HEK293 (cell line): Measurements from ENCODE around the gene ACOT8.

Source experiments
- CTCF ChIA-PET: fragments of 350-600 bp; formaldehyde crosslinking; extraction: SDS; loops from one replicate; lab custom pipeline; 2021; ENCODE audit warnings: antibody characterized with exemption; lab: Yijun Ruan, JAX
- POLR2A ChIA-PET: fragments of 300-600 bp; formaldehyde crosslinking; extraction: SDS; loops from one replicate; lab custom pipeline; 2020; ENCODE audit warnings: antibody characterized with exemption, inconsistent platforms; lab: Yijun Ruan, JAX
- H3K27ac ChIP-seq: fragments of 200-500 bp; sonication (Bioruptor generic); 2 replicates; pipeline ENCODE4 v1.5.1; 2014; ENCODE audit warnings: low read depth, low read length, control low read depth, inconsistent platforms; ENCODE audit errors: extremely low read depth
- H3K36me3 ChIP-seq, 2 experiments: fragments of 200-500 bp in 1 of 2; sonication (Bioruptor generic) in 1 of 2; 1 replicate in 1 of 2; 2 replicates in 1 of 2; pipeline ENCODE4 v1.5.1; 2014 to 2017; ENCODE audit warnings: inconsistent platforms in 2 of 2, low read length in 2 of 2; ENCODE audit not compliant: control insufficient read depth in 2 of 2, insufficient read depth in 1 of 2
- H3K4me1 ChIP-seq: fragments of 200-500 bp; sonication (Bioruptor generic); 2 replicates; pipeline ENCODE4 v1.5.1; 2014; ENCODE audit warnings: mild to moderate bottlenecking, low read length, inconsistent platforms; ENCODE audit not compliant: control insufficient read depth, insufficient read depth
- H3K4me3 ChIP-seq: 2 replicates; pipeline ENCODE4 v1.5.1; 2011; ENCODE audit warnings: low read depth, mild to moderate bottlenecking, control low read depth, low read length, moderate library complexity
- H3K9me3 ChIP-seq: fragments of 200-500 bp; sonication (Bioruptor generic); 2 replicates; pipeline ENCODE4 v1.5.1; 2014; ENCODE audit warnings: low read depth, low read length, inconsistent platforms; ENCODE audit not compliant: control insufficient read depth, insufficient read depth
- KLF9 ChIP-seq: fragments of 450-650 bp; formaldehyde crosslinking; IDR thresholded peaks from 2 replicates; pipeline ENCODE4 v1.5.1; 2016; ENCODE audit warnings: missing biosample characterization, missing genetic modification characterization, low read depth
- OSR2 ChIP-seq: fragments of 450-650 bp; formaldehyde crosslinking; IDR thresholded peaks from 2 replicates; pipeline ENCODE4 v1.5.1; 2016; ENCODE audit warnings: missing biosample characterization, missing genetic modification characterization
- SP7 ChIP-seq: fragments of 450-650 bp; formaldehyde crosslinking; IDR thresholded peaks from 2 replicates; pipeline ENCODE4 v1.5.1; 2016; ENCODE audit warnings: missing biosample characterization, missing genetic modification characterization
- ZBTB20 ChIP-seq: fragments of 450-650 bp; formaldehyde crosslinking; IDR thresholded peaks from 2 replicates; pipeline ENCODE4 v1.5.1; 2016; ENCODE audit warnings: missing biosample characterization, missing genetic modification characterization
- ZBTB48 ChIP-seq: fragments of 450-650 bp; formaldehyde crosslinking; IDR thresholded peaks from 2 replicates; pipeline ENCODE4 v1.5.1; 2016; ENCODE audit warnings: missing biosample characterization, missing genetic modification characterization
- ZBTB8A ChIP-seq: fragments of 450-650 bp; formaldehyde crosslinking; IDR thresholded peaks from 2 replicates; pipeline ENCODE4 v1.5.1; 2016; ENCODE audit warnings: missing biosample characterization, missing genetic modification characterization
- ZEB2 ChIP-seq: fragments of 450-650 bp; formaldehyde crosslinking; IDR thresholded peaks from 2 replicates; pipeline ENCODE4 v1.5.1; 2016; ENCODE audit warnings: missing biosample characterization, missing genetic modification characterization
- ZIC2 ChIP-seq: fragments of 450-650 bp; formaldehyde crosslinking; IDR thresholded peaks from 2 replicates; pipeline ENCODE4 v1.5.1; 2016; ENCODE audit warnings: missing biosample characterization, missing genetic modification characterization
- ZNF239 ChIP-seq: fragments of 450-650 bp; formaldehyde crosslinking; IDR thresholded peaks from 2 replicates; pipeline ENCODE4 v1.5.1; 2016; ENCODE audit warnings: missing biosample characterization, missing genetic modification characterization
- ZNF335 ChIP-seq: fragments of 450-650 bp; formaldehyde crosslinking; conservative IDR thresholded peaks from 2 replicates; pipeline ENCODE4 v1.5.1; 2016; ENCODE audit warnings: missing biosample characterization, missing genetic modification characterization
- ZNF394 ChIP-seq: fragments of 450-650 bp; formaldehyde crosslinking; IDR thresholded peaks from 2 replicates; pipeline ENCODE4 v1.5.1; 2016; ENCODE audit warnings: missing biosample characterization, missing genetic modification characterization, mild to moderate bottlenecking, moderate library complexity, borderline replicate concordance
- ZNF624 ChIP-seq: fragments of 450-650 bp; formaldehyde crosslinking; IDR thresholded peaks from 2 replicates; pipeline ENCODE4 v1.5.1; 2017; ENCODE audit warnings: missing biosample characterization, missing genetic modification characterization
- ZNF837 ChIP-seq: fragments of 450-650 bp; formaldehyde crosslinking; IDR thresholded peaks from 2 replicates; pipeline ENCODE4 v1.5.1; 2016; ENCODE audit warnings: missing biosample characterization, missing genetic modification characterization
- TF ChIP-seq, protein P1 (sequence below): fragments of 450-650 bp; formaldehyde crosslinking; IDR thresholded peaks from 2 replicates; pipeline ENCODE4 v1.5.1; 2016; ENCODE audit warnings: missing biosample characterization, missing genetic modification characterization
- TF ChIP-seq, protein P2 (sequence below): fragments of 450-650 bp; formaldehyde crosslinking; IDR thresholded peaks from 2 replicates; pipeline ENCODE4 v1.5.1; 2016; ENCODE audit warnings: missing biosample characterization, missing genetic modification characterization
- TF ChIP-seq, protein P3 (sequence below): fragments of 450-650 bp; formaldehyde crosslinking; IDR thresholded peaks from 2 replicates; pipeline ENCODE4 v1.5.1; 2017; ENCODE audit warnings: missing biosample characterization, missing genetic modification characterization
- TF ChIP-seq, protein P4 (sequence below): fragments of 450-650 bp; formaldehyde crosslinking; IDR thresholded peaks from 2 replicates; pipeline ENCODE4 v1.5.1; 2016; ENCODE audit warnings: missing biosample characterization, missing genetic modification characterization
- TF ChIP-seq, protein P5 (sequence below): fragments of 450-650 bp; formaldehyde crosslinking; IDR thresholded peaks from 2 replicates; pipeline ENCODE4 v1.5.1; 2016; ENCODE audit warnings: missing biosample characterization, missing genetic modification characterization, low read depth
- TF ChIP-seq, protein P6 (sequence below): fragments of 450-650 bp; formaldehyde crosslinking; IDR thresholded peaks from 2 replicates; pipeline ENCODE4 v1.5.1; 2016; ENCODE audit warnings: missing biosample characterization, missing genetic modification characterization
- TF ChIP-seq, protein P7 (sequence below): fragments of 450-650 bp; formaldehyde crosslinking; IDR thresholded peaks from 2 replicates; pipeline ENCODE4 v1.5.1; 2016; ENCODE audit warnings: missing biosample characterization, missing genetic modification characterization

Gene ACOT8

DNA sequence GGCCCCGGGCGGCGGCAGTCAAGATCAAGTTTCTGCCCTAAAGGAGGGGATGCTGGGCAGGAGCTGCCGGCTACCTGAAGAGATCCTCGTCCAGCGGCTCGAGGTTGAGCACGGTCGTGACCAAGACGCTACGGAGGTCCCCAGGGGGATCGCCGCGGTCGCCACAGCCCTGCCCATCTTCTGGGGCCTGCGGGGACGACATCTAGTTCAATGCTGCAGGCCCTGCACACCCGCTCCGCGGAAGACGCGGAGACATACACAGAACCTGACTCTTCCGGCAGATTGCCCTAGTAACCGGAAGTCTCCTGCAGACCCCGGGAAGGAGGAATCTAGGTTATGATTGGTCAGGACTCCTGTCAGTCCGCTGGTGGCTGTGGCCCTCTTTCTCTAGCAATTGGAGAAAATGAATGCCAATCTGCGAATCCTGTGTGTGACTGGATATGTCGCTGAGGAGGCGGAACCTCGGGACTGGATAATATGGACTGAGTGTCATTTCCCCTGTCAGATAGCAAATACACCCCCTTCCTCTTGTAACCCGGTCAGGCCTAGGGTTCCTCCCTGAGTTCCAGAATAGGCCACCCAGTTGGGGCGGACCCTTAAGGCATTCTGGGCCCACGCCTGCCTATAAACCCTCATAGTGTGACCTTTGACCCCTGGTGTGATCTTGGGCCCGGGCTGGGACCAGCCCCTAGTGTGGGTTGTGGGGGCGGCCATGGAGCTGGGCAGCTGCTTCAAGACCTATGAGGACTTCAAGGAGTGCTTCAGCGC lies at the start of gene ACOT8, which contains the start of gene ZSWIM3 (continued):
- TF ChIP-seq, protein P1, sequence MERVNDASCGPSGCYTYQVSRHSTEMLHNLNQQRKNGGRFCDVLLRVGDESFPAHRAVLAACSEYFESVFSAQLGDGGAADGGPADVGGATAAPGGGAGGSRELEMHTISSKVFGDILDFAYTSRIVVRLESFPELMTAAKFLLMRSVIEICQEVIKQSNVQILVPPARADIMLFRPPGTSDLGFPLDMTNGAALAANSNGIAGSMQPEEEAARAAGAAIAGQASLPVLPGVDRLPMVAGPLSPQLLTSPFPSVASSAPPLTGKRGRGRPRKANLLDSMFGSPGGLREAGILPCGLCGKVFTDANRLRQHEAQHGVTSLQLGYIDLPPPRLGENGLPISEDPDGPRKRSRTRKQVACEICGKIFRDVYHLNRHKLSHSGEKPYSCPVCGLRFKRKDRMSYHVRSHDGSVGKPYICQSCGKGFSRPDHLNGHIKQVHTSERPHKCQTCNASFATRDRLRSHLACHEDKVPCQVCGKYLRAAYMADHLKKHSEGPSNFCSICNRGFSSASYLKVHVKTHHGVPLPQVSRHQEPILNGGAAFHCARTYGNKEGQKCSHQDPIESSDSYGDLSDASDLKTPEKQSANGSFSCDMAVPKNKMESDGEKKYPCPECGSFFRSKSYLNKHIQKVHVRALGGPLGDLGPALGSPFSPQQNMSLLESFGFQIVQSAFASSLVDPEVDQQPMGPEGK (tag by site-specific recombination) = peak; percentile 78
- 0 out of 2 replicates have a peak, but pooled peaks have one; percentile 37 for TF ChIP-seq KLF9 (tag by site-specific recombination)
- TF ChIP-seq, protein P2, sequence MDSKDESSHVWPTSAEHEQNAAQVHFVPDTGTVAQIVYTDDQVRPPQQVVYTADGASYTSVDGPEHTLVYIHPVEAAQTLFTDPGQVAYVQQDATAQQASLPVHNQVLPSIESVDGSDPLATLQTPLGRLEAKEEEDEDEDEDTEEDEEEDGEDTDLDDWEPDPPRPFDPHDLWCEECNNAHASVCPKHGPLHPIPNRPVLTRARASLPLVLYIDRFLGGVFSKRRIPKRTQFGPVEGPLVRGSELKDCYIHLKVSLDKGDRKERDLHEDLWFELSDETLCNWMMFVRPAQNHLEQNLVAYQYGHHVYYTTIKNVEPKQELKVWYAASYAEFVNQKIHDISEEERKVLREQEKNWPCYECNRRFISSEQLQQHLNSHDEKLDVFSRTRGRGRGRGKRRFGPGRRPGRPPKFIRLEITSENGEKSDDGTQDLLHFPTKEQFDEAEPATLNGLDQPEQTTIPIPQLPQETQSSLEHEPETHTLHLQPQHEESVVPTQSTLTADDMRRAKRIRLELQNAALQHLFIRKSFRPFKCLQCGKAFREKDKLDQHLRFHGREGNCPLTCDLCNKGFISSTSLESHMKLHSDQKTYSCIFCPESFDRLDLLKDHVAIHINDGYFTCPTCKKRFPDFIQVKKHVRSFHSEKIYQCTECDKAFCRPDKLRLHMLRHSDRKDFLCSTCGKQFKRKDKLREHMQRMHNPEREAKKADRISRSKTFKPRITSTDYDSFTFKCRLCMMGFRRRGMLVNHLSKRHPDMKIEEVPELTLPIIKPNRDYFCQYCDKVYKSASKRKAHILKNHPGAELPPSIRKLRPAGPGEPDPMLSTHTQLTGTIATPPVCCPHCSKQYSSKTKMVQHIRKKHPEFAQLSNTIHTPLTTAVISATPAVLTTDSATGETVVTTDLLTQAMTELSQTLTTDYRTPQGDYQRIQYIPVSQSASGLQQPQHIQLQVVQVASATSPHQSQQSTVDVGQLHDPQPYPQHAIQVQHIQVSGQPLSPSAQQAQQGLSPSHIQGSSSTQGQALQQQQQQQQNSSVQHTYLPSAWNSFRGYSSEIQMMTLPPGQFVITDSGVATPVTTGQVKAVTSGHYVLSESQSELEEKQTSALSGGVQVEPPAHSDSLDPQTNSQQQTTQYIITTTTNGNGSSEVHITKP (tag by site-specific recombination) = peak; percentile 70

DNA sequence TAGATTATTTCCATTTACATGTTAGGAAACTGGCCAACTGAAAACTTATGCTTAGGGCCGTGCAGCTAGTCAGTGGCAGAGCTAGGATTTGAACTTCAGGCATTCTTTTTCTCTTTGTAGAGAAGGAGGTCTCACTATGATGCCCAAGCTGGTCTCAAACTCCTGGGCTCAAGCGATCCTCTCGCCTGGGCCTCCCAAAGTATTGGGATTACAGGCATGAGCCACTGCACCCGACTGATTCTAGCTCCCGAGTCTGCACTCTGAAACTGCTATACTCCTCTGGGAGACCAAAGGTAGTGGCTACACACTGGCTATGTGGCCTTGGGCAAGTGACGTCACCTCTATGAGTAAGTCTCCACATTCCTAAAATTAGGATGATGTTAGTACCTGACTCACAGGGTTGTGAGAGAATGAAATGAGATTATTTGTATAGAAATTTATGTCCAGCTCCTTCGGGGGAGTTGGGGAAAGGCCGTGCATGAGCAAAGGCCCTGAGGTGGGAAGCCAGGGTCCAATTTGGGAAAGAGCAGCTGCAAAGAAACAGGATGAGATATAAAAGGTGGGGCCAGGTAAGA lies 48.4 kb upstream of the ACOT8 start:
- Histone ChIP-seq H3K27ac (no peak overlapping the region), H3K4me1 (no peaks in the 10 kb centered on the region), H3K36me3 (no peaks in the 10 kb centered on the region), H3K9me3 (no peaks in the 10 kb centered on the region), H3K4me3 (no peak overlapping the region)
- CTCF ChIA-PET = interaction anchor here (0.9 to 2.4 kb wide), 6 partner anchors 9 to 122 kb away, joined by 3 to 11 read pairs (median 3); no protein-coding TSS in a partner anchor
- POLR2A ChIA-PET = interaction anchor here (0.6 to 2.4 kb wide), 15 partner anchors 9 to 73 kb away, joined by 3 to 26 read pairs (median 5); partner anchors contain the start of genes CTSA, NEURL2, PCIF1 and SNX21
- TF ChIP-seq OSR2 (tag by site-specific recombination) = peak; percentile 37; the same call in 1 of the 2 replicates
- TF ChIP-seq ZNF239 = no peak
- TF ChIP-seq, protein P3, sequence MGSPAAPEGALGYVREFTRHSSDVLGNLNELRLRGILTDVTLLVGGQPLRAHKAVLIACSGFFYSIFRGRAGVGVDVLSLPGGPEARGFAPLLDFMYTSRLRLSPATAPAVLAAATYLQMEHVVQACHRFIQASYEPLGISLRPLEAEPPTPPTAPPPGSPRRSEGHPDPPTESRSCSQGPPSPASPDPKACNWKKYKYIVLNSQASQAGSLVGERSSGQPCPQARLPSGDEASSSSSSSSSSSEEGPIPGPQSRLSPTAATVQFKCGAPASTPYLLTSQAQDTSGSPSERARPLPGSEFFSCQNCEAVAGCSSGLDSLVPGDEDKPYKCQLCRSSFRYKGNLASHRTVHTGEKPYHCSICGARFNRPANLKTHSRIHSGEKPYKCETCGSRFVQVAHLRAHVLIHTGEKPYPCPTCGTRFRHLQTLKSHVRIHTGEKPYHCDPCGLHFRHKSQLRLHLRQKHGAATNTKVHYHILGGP = no peak
- no peak for TF ChIP-seq ZBTB20 (tag by site-specific recombination)
- TF ChIP-seq, protein P4, sequence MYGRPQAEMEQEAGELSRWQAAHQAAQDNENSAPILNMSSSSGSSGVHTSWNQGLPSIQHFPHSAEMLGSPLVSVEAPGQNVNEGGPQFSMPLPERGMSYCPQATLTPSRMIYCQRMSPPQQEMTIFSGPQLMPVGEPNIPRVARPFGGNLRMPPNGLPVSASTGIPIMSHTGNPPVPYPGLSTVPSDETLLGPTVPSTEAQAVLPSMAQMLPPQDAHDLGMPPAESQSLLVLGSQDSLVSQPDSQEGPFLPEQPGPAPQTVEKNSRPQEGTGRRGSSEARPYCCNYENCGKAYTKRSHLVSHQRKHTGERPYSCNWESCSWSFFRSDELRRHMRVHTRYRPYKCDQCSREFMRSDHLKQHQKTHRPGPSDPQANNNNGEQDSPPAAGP (tag by site-specific recombination) = 0 out of 2 replicates have a peak, but pooled peaks have one; percentile 42
- TF ChIP-seq ZNF394 (tag by site-specific recombination) = 0 out of 2 replicates have a peak, but pooled peaks have one; percentile 20
- no peak for TF ChIP-seq ZBTB48
- TF ChIP-seq ZBTB8A = no peak
- TF ChIP-seq ZNF837 (tag by site-specific recombination) = no peak
- TF ChIP-seq, protein P5, sequence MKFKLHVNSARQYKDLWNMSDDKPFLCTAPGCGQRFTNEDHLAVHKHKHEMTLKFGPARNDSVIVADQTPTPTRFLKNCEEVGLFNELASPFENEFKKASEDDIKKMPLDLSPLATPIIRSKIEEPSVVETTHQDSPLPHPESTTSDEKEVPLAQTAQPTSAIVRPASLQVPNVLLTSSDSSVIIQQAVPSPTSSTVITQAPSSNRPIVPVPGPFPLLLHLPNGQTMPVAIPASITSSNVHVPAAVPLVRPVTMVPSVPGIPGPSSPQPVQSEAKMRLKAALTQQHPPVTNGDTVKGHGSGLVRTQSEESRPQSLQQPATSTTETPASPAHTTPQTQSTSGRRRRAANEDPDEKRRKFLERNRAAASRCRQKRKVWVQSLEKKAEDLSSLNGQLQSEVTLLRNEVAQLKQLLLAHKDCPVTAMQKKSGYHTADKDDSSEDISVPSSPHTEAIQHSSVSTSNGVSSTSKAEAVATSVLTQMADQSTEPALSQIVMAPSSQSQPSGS = peak; percentile 71
- TF ChIP-seq ZNF335 (tag by site-specific recombination) = no peak
- TF ChIP-seq ZNF624 = no peak
- TF ChIP-seq, protein P6, sequence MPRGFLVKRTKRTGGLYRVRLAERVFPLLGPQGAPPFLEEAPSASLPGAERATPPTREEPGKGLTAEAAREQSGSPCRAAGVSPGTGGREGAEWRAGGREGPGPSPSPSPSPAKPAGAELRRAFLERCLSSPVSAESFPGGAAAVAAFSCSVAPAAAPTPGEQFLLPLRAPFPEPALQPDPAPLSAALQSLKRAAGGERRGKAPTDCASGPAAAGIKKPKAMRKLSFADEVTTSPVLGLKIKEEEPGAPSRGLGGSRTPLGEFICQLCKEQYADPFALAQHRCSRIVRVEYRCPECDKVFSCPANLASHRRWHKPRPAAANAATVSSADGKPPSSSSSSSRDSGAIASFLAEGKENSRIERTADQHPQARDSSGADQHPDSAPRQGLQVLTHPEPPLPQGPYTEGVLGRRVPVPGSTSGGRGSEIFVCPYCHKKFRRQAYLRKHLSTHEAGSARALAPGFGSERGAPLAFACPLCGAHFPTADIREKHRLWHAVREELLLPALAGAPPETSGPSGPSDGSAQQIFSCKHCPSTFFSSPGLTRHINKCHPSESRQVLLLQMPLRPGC (tag by site-specific recombination) = peak; percentile 88
- TF ChIP-seq SP7 (tag by site-specific recombination) = peak; percentile 58
- TF ChIP-seq ZEB2 (tag by site-specific recombination) = no peak
- TF ChIP-seq, protein P7, sequence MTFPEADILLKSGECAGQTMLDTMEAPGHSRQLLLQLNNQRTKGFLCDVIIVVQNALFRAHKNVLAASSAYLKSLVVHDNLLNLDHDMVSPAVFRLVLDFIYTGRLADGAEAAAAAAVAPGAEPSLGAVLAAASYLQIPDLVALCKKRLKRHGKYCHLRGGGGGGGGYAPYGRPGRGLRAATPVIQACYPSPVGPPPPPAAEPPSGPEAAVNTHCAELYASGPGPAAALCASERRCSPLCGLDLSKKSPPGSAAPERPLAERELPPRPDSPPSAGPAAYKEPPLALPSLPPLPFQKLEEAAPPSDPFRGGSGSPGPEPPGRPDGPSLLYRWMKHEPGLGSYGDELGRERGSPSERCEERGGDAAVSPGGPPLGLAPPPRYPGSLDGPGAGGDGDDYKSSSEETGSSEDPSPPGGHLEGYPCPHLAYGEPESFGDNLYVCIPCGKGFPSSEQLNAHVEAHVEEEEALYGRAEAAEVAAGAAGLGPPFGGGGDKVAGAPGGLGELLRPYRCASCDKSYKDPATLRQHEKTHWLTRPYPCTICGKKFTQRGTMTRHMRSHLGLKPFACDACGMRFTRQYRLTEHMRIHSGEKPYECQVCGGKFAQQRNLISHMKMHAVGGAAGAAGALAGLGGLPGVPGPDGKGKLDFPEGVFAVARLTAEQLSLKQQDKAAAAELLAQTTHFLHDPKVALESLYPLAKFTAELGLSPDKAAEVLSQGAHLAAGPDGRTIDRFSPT (tag by site-specific recombination) = 0 out of 2 replicates have a peak, but pooled peaks have one; percentile 18
- no peak for TF ChIP-seq ZIC2
